GM23338 (cell line): ENCODE measurements around the gene SARS1.

Experiments used
- CREB1 ChIP-seq: fragments of 250-450 bp; sonication (Bioruptor Pico); IDR thresholded peaks from 2 replicates; pipeline ENCODE4 v1.5.0; 2020; ENCODE audit warnings: low read depth, mild to moderate bottlenecking, moderate library complexity
- CTCF ChIP-seq, 2 experiments: fragments of 200-600 bp in 1 of 2; sonication (generic) in 1 of 2; conservative IDR thresholded peaks; 2 replicates each; pipeline versions ENCODE4 v1.5.1 to v1.6.1; 2016 to 2017; ENCODE audit warnings: antibody characterized with exemption in 2 of 2, low read depth in 2 of 2, mild to moderate bottlenecking in 2 of 2, moderate library complexity in 1 of 2
- ETS1 ChIP-seq: IDR thresholded peaks from 2 replicates; pipeline ENCODE4 v1.6.1; 2016; ENCODE audit warnings: antibody characterized with exemption
- EZH2 ChIP-seq: fragments of 200-600 bp; sonication (generic); IDR thresholded peaks from one replicate; pipeline ENCODE4 v1.8.0; 2017; ENCODE audit warnings: antibody characterized with exemption, mild to moderate bottlenecking, low read depth; ENCODE audit not compliant: unreplicated experiment
- EZH2phosphoT487 ChIP-seq: fragments of 200-600 bp; sonication (generic); IDR thresholded peaks from one replicate; pipeline ENCODE4 v1.8.1; 2018; ENCODE audit warnings: antibody characterized with exemption; ENCODE audit not compliant: unreplicated experiment
- POLR2AphosphoS5 ChIP-seq: IDR thresholded peaks from 2 replicates; pipeline ENCODE4 v1.6.1; 2016; ENCODE audit warnings: antibody characterized with exemption, low read depth
- TF ChIP-seq, protein P1 (sequence below): IDR thresholded peaks from one replicate; pipeline ENCODE4 v1.6.1; 2018; ENCODE audit warnings: antibody characterized with exemption; ENCODE audit not compliant: unreplicated experiment

DNA sequence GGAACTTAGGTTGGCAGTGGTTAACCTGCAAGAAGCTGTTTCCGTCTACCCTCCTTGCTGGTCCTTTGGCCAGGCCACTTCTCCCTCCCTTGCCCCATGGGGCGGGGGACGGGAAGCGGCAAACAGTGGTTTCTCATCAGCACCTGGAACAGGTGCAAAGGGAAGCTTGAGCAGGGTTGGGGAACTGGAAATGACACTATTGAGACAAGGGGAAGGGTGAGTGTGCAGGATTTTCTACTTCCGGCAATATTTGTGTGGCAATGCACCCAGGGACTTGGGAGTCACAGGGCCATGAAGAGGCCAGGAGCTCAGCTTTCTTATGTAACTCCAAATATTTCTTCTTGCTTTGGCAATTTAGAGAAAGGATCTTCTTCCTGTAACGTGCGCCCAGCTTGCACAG, 29.0 kb upstream of the SARS1 start:
- TF ChIP-seq, protein P1, sequence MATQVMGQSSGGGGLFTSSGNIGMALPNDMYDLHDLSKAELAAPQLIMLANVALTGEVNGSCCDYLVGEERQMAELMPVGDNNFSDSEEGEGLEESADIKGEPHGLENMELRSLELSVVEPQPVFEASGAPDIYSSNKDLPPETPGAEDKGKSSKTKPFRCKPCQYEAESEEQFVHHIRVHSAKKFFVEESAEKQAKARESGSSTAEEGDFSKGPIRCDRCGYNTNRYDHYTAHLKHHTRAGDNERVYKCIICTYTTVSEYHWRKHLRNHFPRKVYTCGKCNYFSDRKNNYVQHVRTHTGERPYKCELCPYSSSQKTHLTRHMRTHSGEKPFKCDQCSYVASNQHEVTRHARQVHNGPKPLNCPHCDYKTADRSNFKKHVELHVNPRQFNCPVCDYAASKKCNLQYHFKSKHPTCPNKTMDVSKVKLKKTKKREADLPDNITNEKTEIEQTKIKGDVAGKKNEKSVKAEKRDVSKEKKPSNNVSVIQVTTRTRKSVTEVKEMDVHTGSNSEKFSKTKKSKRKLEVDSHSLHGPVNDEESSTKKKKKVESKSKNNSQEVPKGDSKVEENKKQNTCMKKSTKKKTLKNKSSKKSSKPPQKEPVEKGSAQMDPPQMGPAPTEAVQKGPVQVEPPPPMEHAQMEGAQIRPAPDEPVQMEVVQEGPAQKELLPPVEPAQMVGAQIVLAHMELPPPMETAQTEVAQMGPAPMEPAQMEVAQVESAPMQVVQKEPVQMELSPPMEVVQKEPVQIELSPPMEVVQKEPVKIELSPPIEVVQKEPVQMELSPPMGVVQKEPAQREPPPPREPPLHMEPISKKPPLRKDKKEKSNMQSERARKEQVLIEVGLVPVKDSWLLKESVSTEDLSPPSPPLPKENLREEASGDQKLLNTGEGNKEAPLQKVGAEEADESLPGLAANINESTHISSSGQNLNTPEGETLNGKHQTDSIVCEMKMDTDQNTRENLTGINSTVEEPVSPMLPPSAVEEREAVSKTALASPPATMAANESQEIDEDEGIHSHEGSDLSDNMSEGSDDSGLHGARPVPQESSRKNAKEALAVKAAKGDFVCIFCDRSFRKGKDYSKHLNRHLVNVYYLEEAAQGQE: no peak
- TF ChIP-seq ETS1 (no peak), EZH2 (no peak), POLR2AphosphoS5 (no peak), CTCF (conservative IDR thresholded peaks at IDR 0.05; ENCODE audit: low read depth in 2 of 2) (no peak), CREB1 (CRISPR knock-in tag) (no peak), EZH2phosphoT487 (no peak)
